ENCODE data around the gene CFAP77. TPM values are rescaled to one million over a fixed set of nuclear protein-coding genes. Genes with fewer than 3 reads are reported as not detected.

The CFAP77 gene
- polyA plus RNA-seq, 1 of the 3 experiments (the other 2 are of a cell fraction): 1.1 TPM

DNA sequence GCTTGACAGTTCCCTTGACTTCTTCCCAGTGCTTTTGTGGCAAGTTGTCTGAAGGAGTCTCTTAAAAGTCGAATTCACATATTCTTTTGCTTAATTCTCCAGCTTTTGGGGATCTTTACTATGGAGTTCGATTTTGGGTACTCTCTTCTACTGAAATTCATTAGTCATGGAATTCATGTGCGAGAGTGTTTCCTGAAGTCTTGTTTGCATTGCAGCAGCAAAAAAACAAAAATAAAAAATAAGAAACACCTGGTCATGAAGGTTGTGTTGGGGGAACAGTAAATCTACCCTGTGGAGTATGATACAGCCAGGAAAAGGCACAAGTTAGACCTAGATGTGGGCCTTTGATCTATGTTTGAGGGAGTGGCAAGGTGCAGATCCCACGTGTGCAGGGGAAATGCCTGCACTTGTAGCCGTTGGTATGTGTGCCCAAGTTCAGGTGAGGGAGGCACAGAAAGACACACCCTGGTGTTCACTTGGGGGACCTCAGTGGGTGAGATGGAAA is 55.2 kb downstream of the CFAP77 start:
- H3K9me2 ChIP-seq: no peaks in the 10 kb centered on the region
- H3K4me3 ChIP-seq (ENCODE audit: low read depth in 2 of 2, low read length in 1 of 2): no peak overlapping the region
- 45% methylated on average over 5 of the region's 5 CpGs for WGBS (ENCODE audit: low lambda C conversion rate)
- H3K9me3 ChIP-seq: no peaks in the 10 kb centered on the region
- no peaks in the 10 kb centered on the region for H4K20me1 ChIP-seq (ENCODE audit: insufficient read depth)
- no peaks in the 10 kb centered on the region for H3K27me3 ChIP-seq (ENCODE audit: insufficient read depth)
- no peak overlapping the region for H2AFZ ChIP-seq (ENCODE audit: low read depth)
- no peak overlapping the region for H3K9ac ChIP-seq
- H3K27ac ChIP-seq (ENCODE audit: low read depth in 2 of 2, low read length in 1 of 2): no peak overlapping the region
- no peak overlapping the region for H3K4me2 ChIP-seq
- no peaks in the 10 kb centered on the region for H3K79me2 ChIP-seq (ENCODE audit: insufficient read depth)
- H3F3A ChIP-seq (replicated peaks; ENCODE audit: insufficient read depth): no peaks in the 10 kb centered on the region
- ChIA-PET POLR2A (no interaction called here), CTCF (no interaction called here)
- TF ChIP-seq GATA2 (CRISPR knock-in tag; IDR thresholded peaks at IDR 0.05) (no peak), SIN3A (IDR thresholded peaks at IDR 0.05; ENCODE audit: borderline replicate concordance, low read depth, low read length) (no peak), SMC3 (IDR thresholded peaks at IDR 0.05; ENCODE audit: low read depth, low read length) (no peak)
- TF ChIP-seq, protein P1, sequence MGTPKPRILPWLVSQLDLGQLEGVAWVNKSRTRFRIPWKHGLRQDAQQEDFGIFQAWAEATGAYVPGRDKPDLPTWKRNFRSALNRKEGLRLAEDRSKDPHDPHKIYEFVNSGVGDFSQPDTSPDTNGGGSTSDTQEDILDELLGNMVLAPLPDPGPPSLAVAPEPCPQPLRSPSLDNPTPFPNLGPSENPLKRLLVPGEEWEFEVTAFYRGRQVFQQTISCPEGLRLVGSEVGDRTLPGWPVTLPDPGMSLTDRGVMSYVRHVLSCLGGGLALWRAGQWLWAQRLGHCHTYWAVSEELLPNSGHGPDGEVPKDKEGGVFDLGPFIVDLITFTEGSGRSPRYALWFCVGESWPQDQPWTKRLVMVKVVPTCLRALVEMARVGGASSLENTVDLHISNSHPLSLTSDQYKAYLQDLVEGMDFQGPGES (IDR thresholded peaks at IDR 0.05; ENCODE audit: low read depth, low read length): no peak
- DNase-seq: no peak
- H3K4me1 ChIP-seq (ENCODE audit: control insufficient read depth in 1 of 2, insufficient read depth in 2 of 2, low read depth in 1 of 2, low read length in 1 of 2): peaks cover 0 to 7% of the 10 kb centered on the region in 2 experiments; a peak in 2 of 4 replicates
- no peaks in the 10 kb centered on the region for H3K36me3 ChIP-seq (replicated peaks in 1 of 2; ENCODE audit: control insufficient read depth in 1 of 2, insufficient read depth in 2 of 2, low read length in 1 of 2)

GRCh38 chr9:132472199-132472598 is 62.2 kb downstream of the CFAP77 start:
- no peak overlapping the region for H3K4me3 ChIP-seq (ENCODE audit: low read depth in 2 of 2, low read length in 1 of 2)
- H3K4me1 ChIP-seq (ENCODE audit: control insufficient read depth in 1 of 2, insufficient read depth in 2 of 2, low read depth in 1 of 2, low read length in 1 of 2): peaks cover 0 to 7% of the 10 kb centered on the region in 2 experiments; a peak in 2 of 4 replicates
- 74% methylated on average over 4 of the region's 4 CpGs for WGBS (ENCODE audit: low lambda C conversion rate)
- no peak overlapping the region for H3K27ac ChIP-seq (ENCODE audit: low read depth in 2 of 2, low read length in 1 of 2)
- H3K4me2 ChIP-seq: no peak overlapping the region
- H3K9me3 ChIP-seq: no peaks in the 10 kb centered on the region
- ChIA-PET POLR2A (no interaction called here), CTCF (interaction anchor here (1.2 kb wide), 1 partner anchor 18 kb away, joined by 3 read pairs; no protein-coding TSS in a partner anchor)
- no peaks in the 10 kb centered on the region for H3F3A ChIP-seq (replicated peaks; ENCODE audit: insufficient read depth)
- H4K20me1 ChIP-seq (ENCODE audit: insufficient read depth): no peaks in the 10 kb centered on the region
- no peak overlapping the region for H2AFZ ChIP-seq (ENCODE audit: low read depth)
- H3K27me3 ChIP-seq (ENCODE audit: insufficient read depth): no peaks in the 10 kb centered on the region
- no peaks in the 10 kb centered on the region for H3K36me3 ChIP-seq (replicated peaks in 1 of 2; ENCODE audit: control insufficient read depth in 1 of 2, insufficient read depth in 2 of 2, low read length in 1 of 2)
- no peaks in the 10 kb centered on the region for H3K79me2 ChIP-seq (ENCODE audit: insufficient read depth)
- H3K9me2 ChIP-seq: no peaks in the 10 kb centered on the region
- no peak for DNase-seq
- no peak overlapping the region for H3K9ac ChIP-seq
- TF ChIP-seq FOSL2 (IDR thresholded peaks at IDR 0.05; ENCODE audit: borderline replicate concordance, low read depth): no peak
- no peak for TF ChIP-seq REST (IDR thresholded peaks at IDR 0.05; ENCODE audit: low read depth, low read length)
- no peak for TF ChIP-seq NFIC (IDR thresholded peaks at IDR 0.05; ENCODE audit: borderline replicate concordance)
- no peak for TF ChIP-seq FOXM1 (IDR thresholded peaks at IDR 0.05; ENCODE audit: low read depth)
- no peak for TF ChIP-seq FOXJ3 (CRISPR knock-in tag; IDR thresholded peaks at IDR 0.05)
- no peak for TF ChIP-seq SIN3A (IDR thresholded peaks at IDR 0.05; ENCODE audit: borderline replicate concordance, low read depth, low read length)
- TF ChIP-seq CHD2 (IDR thresholded peaks at IDR 0.05; ENCODE audit: low read length, partially characterized antibody): no peak
- TF ChIP-seq EZH2phosphoT487 (IDR thresholded peaks at IDR 0.05; ENCODE audit: borderline replicate concordance, low read depth): no peak
- no peak for TF ChIP-seq JUND (IDR thresholded peaks at IDR 0.05)
